Activated CD4-positive, alpha-beta T cell treated with anti-CD3 and anti-CD28 coated beads for 48 hours (primary cell): ENCODE data around the gene EEFSEC.
A peak's percentile ranks its signal among the peaks of the same experiment; 100 is the strongest.

ENCODE experiments used
- DNase-seq: peaks from one replicate; pipeline ENCODE4 v3.0.0-alpha.2; 2020

The EEFSEC gene

GRCh38 chr3:128420289-128420688, 267.0 kb downstream of the EEFSEC start:
- DNase-seq, result no peak

- DNase-seq, result no peak
Observed at GRCh38 chr3:128420720-128421438, 267.6 kb downstream of the EEFSEC start.

DNA sequence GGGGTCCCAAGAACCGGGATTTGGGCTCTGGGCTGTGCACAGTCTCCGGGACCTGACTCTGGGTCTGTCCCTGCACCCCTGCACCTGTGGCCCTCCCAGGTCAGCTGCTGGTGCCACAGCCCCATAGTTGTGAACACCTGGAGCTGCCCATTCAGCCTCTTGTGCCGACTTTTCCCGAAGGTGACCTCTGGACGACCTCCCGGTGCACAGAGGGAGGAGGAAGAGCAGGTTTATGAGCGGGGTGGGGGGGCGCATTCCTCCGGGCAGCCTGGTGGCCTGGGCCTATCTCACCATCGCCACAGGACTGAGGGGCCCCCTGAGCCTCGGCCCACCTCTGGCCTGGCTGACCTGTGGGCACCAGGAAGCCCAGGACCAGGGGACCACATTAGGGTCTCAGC, 268.2 kb downstream of the EEFSEC start:
- no peak for DNase-seq

DNA sequence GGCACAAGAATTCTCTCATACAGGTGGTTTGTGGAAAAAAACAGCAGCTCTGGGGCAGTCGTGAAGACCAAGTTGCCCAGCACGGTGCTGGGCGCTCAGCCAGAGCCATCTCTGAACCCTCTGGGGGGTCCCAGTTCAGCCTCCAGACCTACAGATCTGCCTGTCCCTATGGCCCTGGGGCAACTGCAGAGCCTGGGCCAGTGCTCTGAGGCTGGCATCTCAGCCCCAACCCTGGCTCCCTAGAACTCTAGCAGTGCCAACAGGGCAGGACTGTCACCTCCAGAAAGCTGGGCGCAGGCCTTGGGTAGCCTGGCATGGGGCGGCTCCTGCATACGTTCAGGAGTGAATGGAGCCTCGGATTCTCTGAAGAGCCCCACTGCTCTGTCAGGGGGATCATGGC, 268.7 kb downstream of the EEFSEC start:
- DNase-seq, result no peak

DNA sequence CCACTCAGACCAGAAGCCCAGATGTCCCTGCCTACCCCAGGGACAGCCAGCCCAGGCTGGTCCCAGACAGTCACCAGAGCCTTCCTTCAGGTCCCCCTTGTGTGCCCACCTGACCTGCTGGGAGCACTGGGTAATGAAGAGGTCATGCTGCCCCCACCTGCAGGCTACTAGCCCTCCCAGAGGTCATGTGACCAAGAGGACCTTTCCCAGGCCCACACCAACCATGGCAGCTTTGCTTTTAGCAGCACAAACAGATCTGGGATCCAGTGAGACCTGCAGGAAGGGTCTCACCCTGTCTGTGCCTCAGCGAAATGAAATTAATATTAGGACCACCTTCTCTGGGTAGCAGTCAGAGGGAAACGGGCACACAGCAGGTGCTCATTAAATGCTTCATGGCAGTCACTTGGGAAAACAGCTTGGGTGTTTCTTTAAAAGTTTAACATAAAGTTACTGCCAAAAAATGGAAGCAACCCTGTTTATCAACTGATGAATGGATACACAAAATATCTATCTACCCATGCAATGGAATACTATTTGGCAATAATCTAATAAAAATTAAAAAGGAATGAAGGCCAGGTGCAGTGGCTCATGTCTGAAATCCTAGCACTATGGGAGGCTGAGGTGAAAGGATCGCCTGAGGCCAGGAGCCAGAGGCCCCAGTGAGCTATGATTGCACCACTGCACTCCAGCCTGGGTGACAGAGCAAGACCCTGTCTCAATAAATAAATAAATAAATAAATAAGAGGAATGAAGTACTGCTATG, 269.7 kb downstream of the EEFSEC start:
- no peak for DNase-seq

GRCh38 chr3:128423525-128424147, 270.4 kb downstream of the EEFSEC start:
- DNase-seq, result no peak

DNA sequence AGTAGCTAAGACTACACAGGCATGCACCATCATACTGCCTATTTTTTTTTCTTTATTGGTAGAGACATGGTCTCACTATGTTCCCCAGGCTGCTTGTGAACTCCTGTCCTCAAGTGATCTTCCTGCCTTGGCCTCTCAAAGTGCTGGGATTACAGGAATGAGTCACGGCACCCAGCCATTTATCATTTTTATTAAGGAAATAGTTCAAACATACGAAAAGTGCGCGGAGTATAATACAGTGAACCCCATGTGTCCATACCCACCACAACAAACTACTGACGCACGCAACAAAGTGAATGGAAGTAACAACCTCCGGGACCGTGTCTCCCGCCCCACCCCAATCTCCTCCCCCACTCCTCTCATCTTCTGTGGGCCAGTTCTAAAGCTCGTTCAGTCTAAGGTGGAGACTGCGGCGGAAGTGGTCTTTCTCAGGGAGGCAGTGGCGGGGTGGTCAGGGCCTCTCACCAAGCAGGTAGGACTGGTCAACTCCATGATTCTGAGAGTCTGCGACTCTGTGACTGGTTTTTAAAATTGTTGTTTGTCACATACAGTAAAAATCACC, 271.3 kb downstream of the EEFSEC start:
- no peak for DNase-seq

DNA sequence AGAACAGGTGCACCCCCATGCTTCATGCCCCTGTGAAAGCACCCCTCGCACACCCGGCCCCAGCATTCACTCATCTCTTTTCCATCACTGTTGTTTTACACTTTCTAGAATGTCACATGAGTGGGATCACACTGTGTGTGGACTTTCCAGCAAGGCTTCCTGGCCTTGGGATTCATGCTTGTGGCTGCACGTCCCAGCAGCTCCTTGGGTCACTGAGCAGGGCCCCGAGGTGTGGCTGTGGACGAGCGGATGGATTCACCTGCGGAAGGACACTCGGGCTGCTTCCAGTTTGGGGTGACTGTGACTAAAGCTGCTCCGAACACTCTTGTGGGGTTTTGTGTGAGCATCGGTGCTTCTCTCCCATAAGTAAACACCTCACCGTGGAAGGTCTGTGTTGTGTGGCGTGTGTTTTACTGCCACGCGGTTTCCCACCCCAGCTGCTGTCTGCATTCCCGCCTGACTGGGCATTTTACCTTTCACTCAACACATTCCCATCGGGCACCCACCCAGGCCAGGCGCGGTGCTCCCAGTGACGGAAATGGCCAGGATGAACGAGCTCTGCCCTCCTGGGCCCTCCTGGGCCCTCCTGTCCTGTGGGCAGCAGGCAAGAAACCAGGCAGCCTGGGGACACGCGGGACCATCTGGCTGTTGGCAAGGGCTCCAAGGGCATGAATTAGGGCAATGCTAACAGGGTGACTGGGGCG, 272.0 kb downstream of the EEFSEC start:
- no peak for DNase-seq

DNA sequence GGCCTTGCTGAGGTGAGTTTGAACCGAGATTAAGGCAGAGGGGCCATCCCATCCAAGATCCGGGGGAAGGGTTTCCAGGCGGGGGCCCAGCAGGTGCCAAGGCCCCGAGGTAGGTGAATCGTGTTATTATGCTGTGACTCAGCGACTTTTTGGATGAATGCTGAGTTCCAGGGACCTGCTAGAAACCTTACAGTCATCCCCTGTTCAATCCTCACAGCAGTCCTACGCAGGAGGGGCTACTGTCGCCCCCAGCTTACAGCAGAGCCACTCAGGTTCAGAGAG, 272.5 kb downstream of the EEFSEC start:
- no peak for DNase-seq

GRCh38 chr3:128426128-128426921, 273.0 kb downstream of the EEFSEC start:
- DNase-seq, result peak; percentile 62

- DNase-seq, result no peak
Observed at GRCh38 chr3:128427175-128427857, 274.0 kb downstream of the EEFSEC start.

DNA sequence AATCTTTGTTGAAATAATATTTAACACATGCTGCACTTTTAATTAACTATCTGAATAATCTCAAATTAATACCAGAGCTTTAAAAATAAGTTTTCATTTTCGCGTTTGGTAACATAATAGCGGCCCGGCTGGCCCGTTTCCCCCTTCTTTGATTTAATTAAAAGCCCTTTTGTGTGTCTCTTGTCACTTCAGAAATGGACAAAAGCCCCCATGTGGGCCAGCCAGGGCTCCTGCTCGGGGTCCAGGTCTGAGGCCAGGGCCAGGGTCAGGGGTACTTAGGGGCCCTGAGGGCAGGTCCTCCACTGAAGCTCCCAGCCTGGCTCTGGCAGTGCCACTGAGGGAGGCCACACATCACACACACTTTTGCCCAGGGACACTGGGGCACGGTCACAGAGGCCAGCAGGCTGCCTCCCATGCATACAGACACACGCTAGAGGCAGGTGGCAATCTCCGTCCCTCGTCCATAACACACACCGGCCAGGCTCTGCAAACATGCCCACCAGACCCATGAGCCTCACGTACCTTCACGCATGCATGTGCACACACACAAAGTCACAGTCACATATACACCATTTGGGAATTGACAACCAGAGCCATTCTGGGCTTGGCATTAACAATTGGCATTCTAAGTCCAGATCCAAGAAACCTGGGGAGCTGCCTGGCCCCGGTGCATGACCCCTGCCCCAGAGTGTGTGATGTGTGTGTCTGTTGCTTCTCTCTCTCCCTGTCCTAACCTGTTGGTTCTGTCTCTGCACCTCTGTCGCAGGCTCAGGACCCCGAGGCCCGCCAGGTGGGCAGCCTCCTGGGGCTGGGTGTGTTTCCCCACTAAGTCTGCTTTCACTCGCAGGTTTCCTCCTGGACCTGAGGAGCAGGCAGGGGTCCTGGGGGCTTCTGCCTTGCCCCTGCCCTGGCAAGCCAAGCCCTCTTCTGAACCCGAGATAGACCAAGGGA, 274.9 kb downstream of the EEFSEC start:
- DNase-seq, result no peak

DNA sequence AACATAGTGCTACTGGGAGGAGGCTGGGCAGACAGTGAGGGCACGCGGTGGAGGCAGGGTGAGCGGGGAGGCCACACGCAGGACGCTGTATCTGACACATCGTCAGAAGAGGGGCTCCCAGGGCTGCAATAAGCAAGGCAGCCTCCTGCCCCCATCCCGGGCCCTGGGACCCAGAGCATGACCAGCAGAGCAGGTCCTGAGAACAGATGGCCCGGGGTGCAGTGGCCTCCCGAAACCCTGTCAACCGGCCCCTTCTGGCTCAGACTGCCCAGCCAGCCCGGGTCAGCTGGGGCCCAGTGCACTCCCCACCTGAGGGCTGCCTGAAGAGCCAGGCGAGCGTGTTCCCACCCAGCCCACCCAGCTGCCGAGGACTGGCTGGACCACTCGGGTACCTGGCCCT, 276.0 kb downstream of the EEFSEC start:
- DNase-seq, result no peak

- DNase-seq, result no peak
Observed at GRCh38 chr3:128429751-128430150, 276.5 kb downstream of the EEFSEC start.

GRCh38 chr3:128430301-128430700, 277.0 kb downstream of the EEFSEC start:
- DNase-seq, result no peak

GRCh38 chr3:128430731-128431130, 277.4 kb downstream of the EEFSEC start:
- DNase-seq, result no peak

GRCh38 chr3:128431803-128432300, 278.6 kb downstream of the EEFSEC start:
- no peak for DNase-seq

DNA sequence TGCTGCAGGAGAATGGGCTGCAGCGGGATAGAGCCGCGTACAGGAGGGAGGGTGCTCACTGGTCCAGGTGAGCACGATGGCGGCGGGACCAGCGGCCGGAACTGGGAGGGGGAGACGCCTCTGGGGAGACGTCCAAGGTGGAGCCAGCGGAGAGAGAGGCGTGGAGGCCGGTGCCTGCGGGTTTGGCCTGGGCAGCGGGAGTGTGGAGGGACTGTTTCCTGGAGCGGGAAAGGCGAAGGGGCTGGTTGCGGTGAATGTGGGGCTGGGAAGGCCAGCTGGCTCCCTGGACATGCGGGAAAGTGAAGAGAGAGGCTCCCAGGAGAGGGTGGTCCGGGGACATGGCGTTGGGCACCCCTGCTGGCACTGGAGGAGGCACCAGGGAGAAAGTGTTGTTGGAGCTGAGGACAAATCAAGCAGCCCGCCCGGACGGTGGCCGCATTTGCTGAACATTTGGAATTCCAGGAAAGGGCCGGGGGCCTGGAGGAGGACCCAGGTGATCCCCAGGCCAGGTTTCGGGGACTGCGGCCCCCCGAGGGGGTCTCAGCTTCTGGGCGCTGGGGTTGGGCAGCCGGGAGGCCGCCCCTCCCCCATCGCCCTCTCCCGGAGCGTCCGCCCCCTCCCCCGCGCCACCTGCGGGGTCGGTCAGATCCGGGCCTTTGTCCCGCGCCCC, 279.2 kb downstream of the EEFSEC start:
- no peak for DNase-seq

GRCh38 chr3:128432971-128433836, 279.9 kb downstream of the EEFSEC start:
- DNase-seq, result no peak
